Nephron progenitor cell (in vitro differentiated cells): ENCODE results near the gene ABCC5.

ENCODE experiments used
- DNase-seq: peaks from one replicate; pipeline ENCODE4 v3.0.0; 2021
- H3K27ac Mint-ChIP-seq: 2 replicates; pipeline ENCODE4 v1.8.0; 2021; ENCODE audit warnings: mild to moderate bottlenecking, moderate library complexity, mixed read lengths
- H3K27me3 Mint-ChIP-seq: 2 replicates; pipeline ENCODE4 v1.8.0; 2021; ENCODE audit warnings: mild to moderate bottlenecking, low read depth, mixed read lengths; ENCODE audit not compliant: poor library complexity
- H3K36me3 Mint-ChIP-seq: 2 replicates; pipeline ENCODE4 v1.8.0; 2021; ENCODE audit warnings: low read depth, mixed read lengths
- H3K4me1 Mint-ChIP-seq: 2 replicates; pipeline ENCODE4 v1.8.0; 2021; ENCODE audit warnings: mixed read lengths
- H3K4me3 Mint-ChIP-seq: 2 replicates; pipeline ENCODE4 v1.8.0; 2021; ENCODE audit warnings: mild to moderate bottlenecking, moderate library complexity, mixed read lengths
- H3K9me3 Mint-ChIP-seq: 2 replicates; pipeline ENCODE4 v1.8.0; 2021; ENCODE audit warnings: mild to moderate bottlenecking, moderate library complexity, mixed read lengths
- CTCF ChIP-seq: fragments of 200-600 bp; sonication (generic); IDR thresholded peaks from 2 replicates; pipeline ENCODE4 v1.5.0; 2021; ENCODE audit warnings: antibody characterized with exemption

ABCC5 gene

DNA sequence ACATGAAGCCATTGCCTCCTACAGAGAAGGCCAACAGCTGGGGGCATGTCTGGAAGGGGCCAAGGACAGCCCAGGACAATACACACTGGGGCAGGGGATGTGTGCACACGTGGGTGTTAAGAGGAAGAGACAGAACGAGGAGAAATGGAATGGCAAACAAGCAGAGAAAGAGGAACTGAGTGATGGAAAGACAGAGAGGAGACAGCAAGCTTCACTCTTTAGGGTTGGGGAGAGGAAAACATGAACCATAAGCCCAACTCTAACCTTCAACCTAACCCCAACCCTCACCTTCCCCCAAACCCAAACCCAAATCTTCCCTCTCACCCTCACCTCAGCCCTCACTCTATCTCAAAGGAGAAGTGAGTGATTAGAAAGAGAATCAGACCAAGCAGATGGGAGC lies 121.1 kb downstream of the ABCC5 start:
- no peak for DNase-seq
- Mint-ChIP-seq H3K9me3 (no peaks in the 10 kb centered on the region), H3K4me1 (no peaks in the 10 kb centered on the region), H3K27ac (no peak overlapping the region), H3K36me3 (no peaks in the 10 kb centered on the region), H3K27me3 (peaks cover 44% of the 10 kb centered on the region), H3K4me3 (no peak overlapping the region)
- TF ChIP-seq CTCF, result no peak

DNA sequence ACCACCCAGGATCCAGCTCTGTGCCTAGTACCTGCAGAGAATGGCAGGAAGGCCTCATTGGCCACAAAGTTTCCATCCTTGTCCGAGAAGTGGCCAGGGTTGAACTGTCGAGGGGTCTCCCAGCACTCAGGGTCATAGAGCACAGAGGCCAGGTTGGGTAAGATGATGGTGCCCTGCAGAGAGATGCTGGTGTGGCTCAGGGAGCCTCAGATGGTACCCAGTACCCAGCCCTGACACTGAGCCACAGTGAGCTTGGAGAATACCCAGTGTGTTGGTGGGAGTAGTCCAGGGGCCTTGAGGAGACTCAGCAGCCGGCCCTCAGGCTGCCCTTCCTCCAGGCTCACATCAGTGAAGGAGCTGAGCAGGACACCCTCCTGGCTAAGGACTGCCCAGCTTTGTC lies 121.5 kb downstream of the ABCC5 start:
- no peaks in the 10 kb centered on the region for H3K4me1 Mint-ChIP-seq
- no peak for DNase-seq
- peaks cover 41% of the 10 kb centered on the region for H3K27me3 Mint-ChIP-seq
- no peak overlapping the region for H3K27ac Mint-ChIP-seq
- no peak overlapping the region for H3K4me3 Mint-ChIP-seq
- TF ChIP-seq CTCF, result no peak
- no peaks in the 10 kb centered on the region for H3K36me3 Mint-ChIP-seq
- no peaks in the 10 kb centered on the region for H3K9me3 Mint-ChIP-seq

DNA sequence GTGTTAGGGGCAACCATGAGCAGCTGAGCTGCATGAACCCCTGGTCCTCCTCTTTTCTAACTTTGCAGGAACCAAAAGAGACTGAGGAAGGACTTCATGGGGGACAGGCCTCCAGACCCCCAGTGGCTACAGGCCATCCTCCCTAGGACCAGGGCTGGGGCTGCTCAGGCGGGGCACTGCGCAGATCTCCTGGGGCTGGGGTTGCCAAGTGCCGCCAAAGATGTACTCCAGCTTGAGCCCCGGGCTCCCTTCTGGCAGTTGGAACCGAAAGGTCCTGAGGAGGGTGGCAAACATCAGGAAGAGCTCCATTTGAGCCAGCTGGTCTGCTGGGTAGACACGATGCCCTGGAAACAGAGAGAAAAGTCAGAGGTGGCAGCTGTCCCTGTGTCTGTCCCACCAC lies 121.9 kb downstream of the ABCC5 start:
- Mint-ChIP-seq H3K9me3 (no peaks in the 10 kb centered on the region), H3K36me3 (no peaks in the 10 kb centered on the region), H3K27me3 (peaks cover 42% of the 10 kb centered on the region)

DNA sequence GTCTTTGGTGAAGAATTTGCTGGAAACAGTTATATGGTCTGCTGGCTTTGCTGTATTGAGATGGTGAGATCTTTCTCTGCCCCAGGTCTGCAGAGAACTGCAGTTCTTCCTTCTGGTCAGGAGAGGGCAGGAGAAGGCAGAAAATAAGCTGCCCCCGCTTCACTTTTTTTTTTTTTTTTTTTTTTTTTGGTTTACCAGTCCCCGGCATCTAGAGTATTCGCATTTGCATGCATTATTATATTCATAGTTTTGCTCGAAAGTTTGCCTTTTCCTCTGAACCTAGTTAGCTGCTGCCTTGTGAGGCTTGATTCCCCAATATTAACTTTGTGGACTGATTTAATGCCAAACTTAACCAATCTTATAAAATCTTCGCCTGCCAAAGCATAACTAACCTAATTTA lies 122.4 kb downstream of the ABCC5 start:
- H3K9me3 Mint-ChIP-seq, result no peaks in the 10 kb centered on the region
- no peaks in the 10 kb centered on the region for H3K36me3 Mint-ChIP-seq
- H3K27me3 Mint-ChIP-seq, result peaks cover 45% of the 10 kb centered on the region
- peak; percentile 21 for DNase-seq
- H3K4me3 Mint-ChIP-seq, result no peak overlapping the region
- TF ChIP-seq CTCF, result peak; percentile 78
- no peaks in the 10 kb centered on the region for H3K4me1 Mint-ChIP-seq
- no peak overlapping the region for H3K27ac Mint-ChIP-seq

More for the DNA sequence above, 121.9 kb downstream of the ABCC5 start:
- Mint-ChIP-seq H3K27ac (no peak overlapping the region), H3K4me1 (no peaks in the 10 kb centered on the region), H3K4me3 (no peak overlapping the region)
- no peak for TF ChIP-seq CTCF
- DNase-seq, result no peak

GRCh38 chr3:183892610-183893214 lies 125.0 kb downstream of the ABCC5 start:
- H3K4me3 Mint-ChIP-seq, result no peak overlapping the region
- peaks cover 61% of the 10 kb centered on the region for H3K27me3 Mint-ChIP-seq
- H3K9me3 Mint-ChIP-seq, result no peaks in the 10 kb centered on the region
- DNase-seq, result no peak
- H3K27ac Mint-ChIP-seq, result no peak overlapping the region
- TF ChIP-seq CTCF, result no peak
- no peaks in the 10 kb centered on the region for H3K4me1 Mint-ChIP-seq
- no peaks in the 10 kb centered on the region for H3K36me3 Mint-ChIP-seq

DNA sequence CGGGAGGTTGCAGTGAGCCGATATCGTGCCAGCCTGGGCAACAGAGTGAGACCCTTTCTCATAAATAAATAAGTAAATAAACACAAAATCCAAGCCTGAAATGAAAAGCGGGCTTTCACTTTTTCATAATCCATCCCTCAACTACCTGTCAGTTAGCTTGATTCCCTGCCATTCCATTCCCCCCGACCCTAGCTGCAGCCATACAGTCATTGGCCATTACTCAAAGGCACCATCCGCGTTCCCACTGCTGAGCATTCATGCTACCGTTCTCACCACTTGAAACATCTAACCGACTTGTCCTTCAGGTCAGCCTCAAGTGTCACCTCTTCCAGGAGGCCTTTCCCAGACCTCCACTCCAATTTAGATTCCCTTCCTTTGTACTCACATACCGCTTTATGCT lies 131.9 kb downstream of the ABCC5 start:
- Mint-ChIP-seq H3K9me3 (no peaks in the 10 kb centered on the region), H3K27ac (no peak overlapping the region), H3K4me1 (peaks cover 32% of the 10 kb centered on the region), H3K4me3 (peak overlapping the region; percentile 60), H3K36me3 (no peaks in the 10 kb centered on the region), H3K27me3 (peaks cover 44% of the 10 kb centered on the region)
- no peak for TF ChIP-seq CTCF
- DNase-seq, result no peak
